Retinal pigment epithelial cell (primary cell): ENCODE results near the gene GAP43.

Source experiments
- DNase-seq: peaks from one replicate; pipeline ENCODE4 v3.0.0-alpha.2; 2010; ENCODE audit warnings: low read depth
- H3K4me3 ChIP-seq: 2 replicates; pipeline ENCODE4 v1.5.1; 2011; ENCODE audit warnings: mild to moderate bottlenecking, low read length, control low read depth, moderate library complexity
- TF ChIP-seq, protein P1 (sequence below): conservative IDR thresholded peaks from 2 replicates; pipeline ENCODE4 v1.5.1; 2011; ENCODE audit warnings: low read depth, low read length, control low read depth, inconsistent platforms

Gene GAP43

DNA sequence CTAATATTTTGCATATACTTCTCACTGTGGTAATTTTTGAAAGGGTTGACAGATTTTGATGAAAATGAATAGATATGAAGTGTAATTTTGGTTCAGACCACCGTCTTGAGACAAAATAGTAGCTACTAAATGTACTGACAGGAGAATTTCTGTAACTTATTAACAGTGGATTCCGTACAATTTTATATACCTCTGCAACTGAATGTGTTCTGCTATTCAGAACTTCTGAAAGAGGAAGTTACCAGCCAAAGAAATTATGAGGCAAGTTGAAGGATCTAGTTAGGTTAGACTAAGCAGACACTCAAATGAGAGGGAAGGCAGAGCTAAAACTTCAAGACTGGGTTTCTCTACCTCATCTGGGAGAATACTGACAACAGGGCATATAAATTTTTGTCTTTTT lies 29.4 kb downstream of the GAP43 start:
- H3K4me3 ChIP-seq: no peak overlapping the region
- DNase-seq: no peak
- TF ChIP-seq, protein P1, sequence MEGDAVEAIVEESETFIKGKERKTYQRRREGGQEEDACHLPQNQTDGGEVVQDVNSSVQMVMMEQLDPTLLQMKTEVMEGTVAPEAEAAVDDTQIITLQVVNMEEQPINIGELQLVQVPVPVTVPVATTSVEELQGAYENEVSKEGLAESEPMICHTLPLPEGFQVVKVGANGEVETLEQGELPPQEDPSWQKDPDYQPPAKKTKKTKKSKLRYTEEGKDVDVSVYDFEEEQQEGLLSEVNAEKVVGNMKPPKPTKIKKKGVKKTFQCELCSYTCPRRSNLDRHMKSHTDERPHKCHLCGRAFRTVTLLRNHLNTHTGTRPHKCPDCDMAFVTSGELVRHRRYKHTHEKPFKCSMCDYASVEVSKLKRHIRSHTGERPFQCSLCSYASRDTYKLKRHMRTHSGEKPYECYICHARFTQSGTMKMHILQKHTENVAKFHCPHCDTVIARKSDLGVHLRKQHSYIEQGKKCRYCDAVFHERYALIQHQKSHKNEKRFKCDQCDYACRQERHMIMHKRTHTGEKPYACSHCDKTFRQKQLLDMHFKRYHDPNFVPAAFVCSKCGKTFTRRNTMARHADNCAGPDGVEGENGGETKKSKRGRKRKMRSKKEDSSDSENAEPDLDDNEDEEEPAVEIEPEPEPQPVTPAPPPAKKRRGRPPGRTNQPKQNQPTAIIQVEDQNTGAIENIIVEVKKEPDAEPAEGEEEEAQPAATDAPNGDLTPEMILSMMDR: no peak

DNA sequence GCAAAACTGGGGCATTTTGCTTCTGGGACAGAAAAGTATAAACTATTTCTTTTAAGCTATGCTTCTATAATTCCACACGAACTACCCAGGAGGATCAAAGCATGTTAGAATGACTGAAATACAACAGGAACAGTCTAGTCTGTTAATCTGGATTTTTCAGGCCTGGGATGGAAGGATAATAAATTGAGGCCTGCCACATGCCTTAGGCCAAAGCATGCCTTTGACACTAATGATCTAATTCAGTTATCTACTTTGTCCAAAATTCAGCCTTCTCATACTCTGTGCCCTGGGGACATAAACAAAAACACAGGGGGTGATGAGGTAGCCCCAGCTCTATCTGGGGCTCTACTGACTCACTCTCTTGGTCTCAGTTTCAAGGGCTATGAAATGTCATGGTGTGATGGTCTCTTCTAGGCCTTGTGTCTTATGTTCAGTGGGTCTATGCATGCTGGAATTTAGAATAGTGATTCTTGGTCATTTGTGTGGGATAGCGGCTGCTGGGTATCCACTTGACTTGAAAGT lies 32.5 kb downstream of the GAP43 start:
- TF ChIP-seq, protein P1: no peak
- no peak overlapping the region for H3K4me3 ChIP-seq
- DNase-seq: no peak

DNA sequence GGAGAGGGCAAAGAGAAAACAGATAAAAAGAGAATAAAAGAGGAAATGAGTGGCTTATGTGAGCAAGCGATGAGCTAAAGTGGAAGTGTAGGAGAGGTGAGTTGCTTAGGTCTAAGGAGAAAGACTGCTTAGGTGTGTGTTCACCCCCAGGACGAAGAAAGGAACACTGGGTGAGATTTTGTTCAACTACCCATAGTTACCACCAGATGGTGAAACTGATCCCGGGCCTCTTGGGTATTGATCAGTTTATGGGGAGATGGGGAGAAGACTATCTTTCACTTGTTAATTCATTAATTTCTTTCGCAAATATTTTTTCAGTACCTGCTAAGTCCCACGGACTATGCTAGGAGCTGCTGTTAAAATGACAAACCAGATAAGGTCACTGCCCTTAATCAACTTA lies 33.9 kb downstream of the GAP43 start:
- no peak for DNase-seq
- no peak overlapping the region for H3K4me3 ChIP-seq
- TF ChIP-seq, protein P1: no peak

DNA sequence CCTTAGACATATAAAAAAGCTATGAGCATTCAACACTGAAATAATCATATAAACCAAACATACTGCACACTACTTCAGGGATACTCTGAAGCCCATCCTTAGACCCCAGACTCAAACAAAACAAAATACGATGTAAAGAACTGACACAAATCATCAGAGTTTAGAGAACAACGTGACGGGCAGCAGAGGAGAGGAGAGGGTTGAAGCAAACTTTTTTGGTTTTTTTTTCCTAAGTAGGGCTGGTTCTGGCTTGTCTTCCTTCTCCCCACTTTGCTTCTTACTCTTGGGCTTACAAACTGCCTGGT lies 34.7 kb downstream of the GAP43 start:
- TF ChIP-seq, protein P1: no peak
- H3K4me3 ChIP-seq: peak overlapping the region; percentile 72
- no peak for DNase-seq

DNA sequence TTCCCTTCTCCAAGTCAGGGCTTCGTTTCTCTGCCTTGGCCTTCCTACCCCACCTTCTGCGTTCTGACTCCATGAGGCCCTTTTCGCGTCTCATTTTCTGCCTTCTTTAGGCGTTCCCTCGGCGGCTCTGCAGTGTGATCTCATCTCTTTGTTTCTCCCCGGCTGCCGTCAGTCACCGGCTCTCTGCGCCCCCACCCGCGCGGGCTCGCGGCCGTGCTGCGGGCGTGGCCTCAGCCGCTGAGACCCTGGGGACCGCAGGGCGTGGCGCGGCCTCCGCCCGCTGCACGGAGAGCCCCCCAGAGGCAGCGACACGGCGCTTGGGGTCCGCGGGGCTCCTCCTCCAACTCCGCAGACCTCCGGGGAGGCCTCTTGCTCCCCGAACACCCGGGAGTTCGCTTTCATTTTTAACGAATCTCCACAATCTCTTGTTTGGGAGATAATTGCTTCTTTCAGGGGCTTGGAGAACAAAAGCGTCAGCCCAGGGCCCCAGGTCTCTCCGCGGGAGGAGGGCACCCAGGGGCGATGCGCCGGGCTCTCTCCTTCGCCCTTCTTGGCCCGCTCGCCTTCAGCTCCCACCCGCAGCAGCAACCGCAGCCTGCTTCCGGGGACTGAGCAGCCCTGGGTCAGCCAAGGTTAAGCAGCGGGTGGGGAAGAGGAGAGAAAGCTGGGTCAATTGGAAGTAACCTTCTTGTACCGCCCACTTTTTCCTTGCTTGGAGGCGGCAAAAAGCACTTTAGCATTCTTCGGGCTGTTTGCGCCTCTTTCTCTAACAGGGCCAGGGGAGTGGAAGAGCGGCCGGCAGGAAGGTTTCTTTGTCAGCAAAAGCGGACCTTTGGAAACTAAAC lies 35.2 kb downstream of the GAP43 start:
- TF ChIP-seq, protein P1: no peak
- H3K4me3 ChIP-seq: peak overlapping the region; percentile 72
- peak; percentile 39 for DNase-seq

DNA sequence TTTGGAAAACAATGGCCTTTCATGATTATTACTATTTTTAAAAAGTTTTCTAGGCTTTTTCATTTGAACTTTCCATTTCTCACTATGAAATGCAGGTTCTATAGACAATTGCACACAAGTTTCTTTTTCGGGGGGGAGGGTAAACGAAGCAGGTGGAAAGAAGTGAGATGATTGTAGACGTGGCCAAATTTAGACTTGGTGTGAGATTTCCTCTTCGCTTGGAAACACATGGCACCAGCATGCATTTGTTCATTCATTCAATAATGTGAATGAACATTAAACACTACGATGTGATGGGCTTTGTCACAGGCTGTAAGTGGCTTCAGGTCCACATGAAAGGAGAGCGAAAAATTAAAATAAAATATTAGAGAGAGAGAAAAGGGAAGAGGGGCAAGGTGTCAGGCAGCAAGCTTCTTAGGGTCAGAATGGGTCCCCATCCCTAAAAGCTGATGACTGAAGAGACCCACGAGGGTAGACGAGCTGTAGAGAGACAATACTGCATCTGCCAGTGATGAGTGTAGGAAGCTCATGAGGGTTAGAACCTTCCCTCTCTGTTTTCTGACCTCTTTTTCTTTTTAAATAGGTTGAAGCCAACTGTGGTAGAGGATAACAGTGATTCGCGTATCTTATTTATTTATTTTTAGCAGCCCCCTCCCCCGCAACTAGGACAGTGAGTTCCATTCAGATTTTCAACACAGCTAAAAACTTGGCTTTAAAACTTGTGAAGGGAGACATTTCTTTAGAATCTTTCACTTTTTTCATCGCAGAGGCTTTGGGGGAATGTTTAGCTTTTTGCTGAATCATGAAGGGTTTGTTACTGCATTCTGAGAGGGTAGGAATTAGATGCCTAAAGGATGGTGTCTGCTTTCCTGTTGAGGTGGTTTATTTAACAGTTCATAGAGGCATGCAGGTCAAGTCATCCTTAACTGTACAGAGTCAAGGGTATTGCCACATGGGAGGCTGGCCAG lies 36.2 kb downstream of the GAP43 start:
- peak overlapping the region; percentile 72 for H3K4me3 ChIP-seq
- no peak for DNase-seq
- TF ChIP-seq, protein P1: no peak
